Measurements from ENCODE around the gene GGT7.

DNA sequence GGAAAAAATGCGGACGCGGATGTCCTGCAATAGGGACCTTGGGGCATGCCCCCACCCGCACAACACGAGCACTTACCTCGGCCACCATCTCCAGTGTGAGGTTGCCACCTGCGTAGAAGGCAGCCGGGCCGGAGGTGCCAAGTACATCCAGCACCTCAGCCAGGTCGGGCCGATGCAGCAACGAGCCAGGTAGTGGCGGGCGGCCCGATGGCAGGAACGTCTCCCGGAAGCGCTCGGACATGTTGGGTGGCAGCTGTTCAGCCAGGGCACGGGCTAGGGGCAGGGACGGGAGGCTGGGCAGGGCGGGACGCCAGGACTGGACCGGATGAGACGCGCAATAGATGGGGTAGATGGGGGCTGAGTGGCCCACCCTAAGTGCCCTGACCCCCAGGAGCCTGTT, 13.3 kb downstream of the GGT7 start:
- TF ChIP-seq, protein P1, sequence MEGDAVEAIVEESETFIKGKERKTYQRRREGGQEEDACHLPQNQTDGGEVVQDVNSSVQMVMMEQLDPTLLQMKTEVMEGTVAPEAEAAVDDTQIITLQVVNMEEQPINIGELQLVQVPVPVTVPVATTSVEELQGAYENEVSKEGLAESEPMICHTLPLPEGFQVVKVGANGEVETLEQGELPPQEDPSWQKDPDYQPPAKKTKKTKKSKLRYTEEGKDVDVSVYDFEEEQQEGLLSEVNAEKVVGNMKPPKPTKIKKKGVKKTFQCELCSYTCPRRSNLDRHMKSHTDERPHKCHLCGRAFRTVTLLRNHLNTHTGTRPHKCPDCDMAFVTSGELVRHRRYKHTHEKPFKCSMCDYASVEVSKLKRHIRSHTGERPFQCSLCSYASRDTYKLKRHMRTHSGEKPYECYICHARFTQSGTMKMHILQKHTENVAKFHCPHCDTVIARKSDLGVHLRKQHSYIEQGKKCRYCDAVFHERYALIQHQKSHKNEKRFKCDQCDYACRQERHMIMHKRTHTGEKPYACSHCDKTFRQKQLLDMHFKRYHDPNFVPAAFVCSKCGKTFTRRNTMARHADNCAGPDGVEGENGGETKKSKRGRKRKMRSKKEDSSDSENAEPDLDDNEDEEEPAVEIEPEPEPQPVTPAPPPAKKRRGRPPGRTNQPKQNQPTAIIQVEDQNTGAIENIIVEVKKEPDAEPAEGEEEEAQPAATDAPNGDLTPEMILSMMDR (IDR thresholded peaks at IDR 0.05): no peak
- no peak for TF ChIP-seq POLR2AphosphoS5 (IDR thresholded peaks at IDR 0.05)
